Kidney epithelial cell (primary cell): Measurements from ENCODE around the gene PSTPIP1. TPM values are rescaled to one million over a fixed set of nuclear protein-coding genes. Genes with fewer than 3 reads are reported as not detected.

Experiments
- DNase-seq: peaks from one replicate; pipeline ENCODE4 v3.0.0-alpha.2; 2010; ENCODE audit warnings: low read depth
- H3K27me3 ChIP-seq: 2 replicates; pipeline ENCODE4 v1.6.0; 2011; ENCODE audit warnings: low read length; ENCODE audit not compliant: control insufficient read depth, insufficient read depth
- H3K36me3 ChIP-seq: 2 replicates; pipeline ENCODE4 v1.5.1; 2011; ENCODE audit warnings: low read length; ENCODE audit not compliant: control insufficient read depth, insufficient read depth
- H3K4me3 ChIP-seq: 2 replicates; pipeline ENCODE4 v1.5.1; 2011; ENCODE audit warnings: low read depth, mild to moderate bottlenecking, control low read depth, low read length
- CTCF ChIP-seq: IDR thresholded peaks from 2 replicates; pipeline ENCODE4 v1.5.1; 2011; ENCODE audit warnings: mild to moderate bottlenecking, moderate library complexity, low read length, control low read depth, inconsistent platforms; ENCODE audit not compliant: insufficient read depth, poor library complexity, severe bottlenecking
- total RNA-seq: library from RNA; depleted of rRNA; stranded (reverse); fragments of >200 nt; gene quantifications from 2 replicates; pipeline ENCODE4 v1.2.3, GENCODE V29; 2015

The PSTPIP1 gene
- total RNA-seq, 1 donor from 2014 or later, result not detected

- DNase-seq, result no peak
- H3K27me3 ChIP-seq, result no peaks in the 10 kb centered on the region
- TF ChIP-seq CTCF, result no peak
- H3K4me3 ChIP-seq, result no peak overlapping the region
- peaks cover 4% of the 10 kb centered on the region for H3K36me3 ChIP-seq
These were observed 51.1 kb downstream of the PSTPIP1 start for GRCh38 chr15:77045985-77046384.

- no peak for DNase-seq
- peaks cover 4% of the 10 kb centered on the region for H3K36me3 ChIP-seq
- no peak overlapping the region for H3K4me3 ChIP-seq
- no peak for TF ChIP-seq CTCF
- H3K27me3 ChIP-seq, result no peaks in the 10 kb centered on the region
These were observed 51.9 kb downstream of the PSTPIP1 start for GRCh38 chr15:77046704-77047412.

- Histone ChIP-seq H3K36me3 (peaks cover 4% of the 10 kb centered on the region), H3K27me3 (no peaks in the 10 kb centered on the region), H3K4me3 (no peak overlapping the region)
- no peak for TF ChIP-seq CTCF
- no peak for DNase-seq
These were observed 53.4 kb downstream of the PSTPIP1 start for GRCh38 chr15:77048135-77048876.

- DNase-seq, result no peak
- no peaks in the 10 kb centered on the region for H3K36me3 ChIP-seq
These were observed 57.6 kb downstream of the PSTPIP1 start for GRCh38 chr15:77052556-77052955.

GRCh38 chr15:77053709-77054108, 58.8 kb downstream of the PSTPIP1 start:
- no peaks in the 10 kb centered on the region for H3K27me3 ChIP-seq
- H3K4me3 ChIP-seq, result no peak overlapping the region
- DNase-seq, result no peak
- no peak for TF ChIP-seq CTCF
- H3K36me3 ChIP-seq, result no peaks in the 10 kb centered on the region

More at GRCh38 chr15:77052556-77052955, 57.6 kb downstream of the PSTPIP1 start:
- no peak for TF ChIP-seq CTCF
- H3K4me3 ChIP-seq, result no peak overlapping the region
- no peaks in the 10 kb centered on the region for H3K27me3 ChIP-seq
